GM19397 (cell line): ENCODE data around the gene UROC1.

Experiments
- ATAC-seq: cut with Tn5 transposase; IDR thresholded peaks from one replicate; pipeline ENCODE4 v1.9.1; 2021; ENCODE audit warnings: mild to moderate bottlenecking, moderate library complexity; ENCODE audit not compliant: unreplicated experiment

UROC1 gene

DNA sequence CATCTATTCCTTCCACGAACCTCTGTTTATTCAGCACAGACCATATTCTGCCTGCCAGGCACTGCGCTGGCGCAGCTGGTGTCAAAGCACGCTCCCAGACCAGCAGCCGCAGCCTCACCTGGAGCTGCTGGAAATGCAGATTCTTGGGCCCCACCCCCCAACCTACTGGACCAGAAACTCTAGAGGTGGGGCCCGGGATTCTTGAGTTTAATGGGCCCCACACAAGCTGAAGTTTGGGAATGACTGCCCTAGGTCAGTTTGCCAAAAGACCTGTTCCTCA, 13.4 kb upstream of the UROC1 start:
- no peak for ATAC-seq

DNA sequence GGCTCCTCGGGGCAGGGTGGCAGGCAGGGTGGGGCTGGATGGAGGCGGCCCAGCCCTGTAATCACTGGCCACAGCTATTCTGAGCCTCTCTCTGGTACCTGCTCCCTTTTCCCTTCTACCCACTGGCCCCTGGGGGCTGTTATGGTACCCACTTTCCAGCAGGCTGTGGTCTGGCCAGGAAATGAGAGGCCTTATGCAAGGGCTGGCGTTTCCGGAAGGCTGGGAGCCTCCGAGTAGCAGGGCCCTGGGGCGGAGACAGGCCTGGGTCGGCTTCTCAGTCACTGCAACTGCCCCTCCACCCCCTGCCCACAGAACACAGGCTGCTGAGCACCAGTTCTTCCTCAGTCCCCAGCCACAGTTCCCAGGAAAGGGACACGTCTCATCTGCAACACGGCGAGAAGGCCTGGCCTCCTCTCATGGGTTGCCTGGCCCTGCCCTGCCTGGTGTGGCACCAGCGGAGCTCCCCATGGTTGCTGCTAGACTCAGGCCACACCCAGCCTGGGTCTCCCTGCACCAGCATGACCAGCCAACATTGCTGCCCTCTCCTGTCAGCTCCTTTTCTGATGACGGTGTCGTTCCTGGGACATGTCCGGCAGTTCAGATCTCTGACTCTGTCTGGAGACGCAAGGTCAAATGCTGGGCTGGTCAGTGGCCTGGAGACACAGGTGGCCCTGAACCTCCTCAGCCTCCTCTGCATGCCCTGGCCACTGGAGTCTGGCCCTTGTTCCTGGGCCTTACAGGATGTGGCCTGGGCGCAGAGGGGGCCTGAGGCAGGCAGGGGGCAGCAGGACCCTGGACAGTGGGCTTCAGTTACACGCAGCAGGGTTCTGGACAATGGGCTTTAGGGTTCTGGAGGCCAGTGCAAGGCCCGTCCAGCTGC, 12.8 kb upstream of the UROC1 start:
- no peak for ATAC-seq

DNA sequence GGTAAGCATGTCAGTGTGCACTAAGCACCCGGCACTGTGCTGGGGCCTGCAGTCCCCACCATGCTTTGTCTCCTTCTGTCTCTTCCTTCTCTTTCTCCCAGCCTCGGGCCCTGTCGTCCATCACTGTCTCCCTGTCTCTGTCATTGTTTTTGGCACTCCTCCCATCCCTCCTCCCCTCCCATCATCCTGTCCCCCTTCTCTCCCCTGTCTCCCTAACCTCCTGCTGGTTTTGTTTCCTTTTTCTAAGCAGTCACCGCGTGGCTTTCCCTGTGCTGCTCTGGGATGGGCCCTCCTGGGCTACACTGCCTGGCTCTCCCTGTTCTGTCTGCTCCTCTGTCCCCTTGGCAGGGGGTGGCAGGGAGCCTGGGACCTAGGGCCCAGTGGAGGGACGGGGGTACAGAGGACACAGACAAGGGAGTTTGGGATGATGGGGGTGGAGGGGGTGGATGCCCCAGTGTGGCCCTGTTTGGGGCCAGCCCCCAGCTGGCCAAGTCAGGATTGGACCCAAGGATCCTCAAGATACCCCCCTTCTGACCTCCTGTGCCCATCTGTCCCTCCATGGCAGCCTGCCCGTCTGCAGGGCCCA, 12.1 kb upstream of the UROC1 start:
- ATAC-seq, result no peak

DNA sequence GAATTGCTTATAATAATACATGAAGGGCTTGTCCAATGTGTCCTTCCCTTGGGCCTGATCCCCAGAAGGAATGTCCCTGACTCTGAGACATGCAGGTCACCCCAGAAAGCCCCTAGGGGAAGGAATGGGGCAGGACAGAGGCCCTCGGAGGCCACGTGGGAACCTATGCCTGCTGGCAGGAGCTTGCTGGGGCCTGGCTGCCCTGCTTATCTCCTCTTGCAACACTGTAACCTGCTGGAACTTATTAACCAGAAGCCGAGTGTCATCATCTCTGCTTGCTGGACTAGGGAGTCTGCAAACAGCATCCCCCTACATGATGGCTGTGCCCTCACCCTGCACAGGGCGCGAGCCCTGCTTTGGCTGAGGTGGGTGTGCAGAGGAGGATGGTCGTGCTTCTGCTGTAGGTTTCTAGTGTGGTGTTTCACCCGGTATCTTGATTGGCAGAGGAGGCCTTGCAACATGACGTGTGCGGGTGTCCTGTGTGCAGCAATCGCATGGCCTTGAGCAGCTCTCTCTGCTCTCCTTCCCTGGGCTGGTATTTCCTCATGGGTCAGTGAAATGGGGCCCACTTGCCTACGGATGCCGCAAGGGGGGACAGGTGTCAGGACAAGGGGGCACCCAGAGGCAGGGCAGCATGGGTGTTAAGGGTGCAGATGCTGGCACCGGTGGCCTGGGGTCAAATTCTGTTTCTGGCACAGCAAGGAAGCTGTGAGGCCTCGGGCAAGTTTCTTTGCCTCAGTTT, 11.4 kb upstream of the UROC1 start:
- ATAC-seq, result no peak

DNA sequence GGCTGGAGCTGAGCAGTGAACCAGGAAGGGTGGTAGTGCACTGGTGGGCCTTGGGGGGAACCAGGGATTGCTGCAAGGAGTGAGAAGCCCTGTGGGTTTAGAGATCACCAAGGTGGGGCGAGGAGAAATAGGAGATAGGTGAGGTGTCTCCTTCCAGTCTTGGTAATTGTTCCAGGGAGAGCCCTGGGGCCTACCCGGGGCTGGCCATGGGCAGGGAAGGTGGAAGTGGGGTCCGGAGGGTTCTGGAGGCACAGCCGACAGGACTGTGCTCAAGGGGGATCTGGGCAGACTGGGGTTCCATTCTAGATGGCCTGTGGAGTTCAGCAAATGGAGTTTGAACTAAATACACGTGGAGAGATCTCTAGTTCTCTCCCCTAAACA, 10.8 kb upstream of the UROC1 start:
- no peak for ATAC-seq

DNA sequence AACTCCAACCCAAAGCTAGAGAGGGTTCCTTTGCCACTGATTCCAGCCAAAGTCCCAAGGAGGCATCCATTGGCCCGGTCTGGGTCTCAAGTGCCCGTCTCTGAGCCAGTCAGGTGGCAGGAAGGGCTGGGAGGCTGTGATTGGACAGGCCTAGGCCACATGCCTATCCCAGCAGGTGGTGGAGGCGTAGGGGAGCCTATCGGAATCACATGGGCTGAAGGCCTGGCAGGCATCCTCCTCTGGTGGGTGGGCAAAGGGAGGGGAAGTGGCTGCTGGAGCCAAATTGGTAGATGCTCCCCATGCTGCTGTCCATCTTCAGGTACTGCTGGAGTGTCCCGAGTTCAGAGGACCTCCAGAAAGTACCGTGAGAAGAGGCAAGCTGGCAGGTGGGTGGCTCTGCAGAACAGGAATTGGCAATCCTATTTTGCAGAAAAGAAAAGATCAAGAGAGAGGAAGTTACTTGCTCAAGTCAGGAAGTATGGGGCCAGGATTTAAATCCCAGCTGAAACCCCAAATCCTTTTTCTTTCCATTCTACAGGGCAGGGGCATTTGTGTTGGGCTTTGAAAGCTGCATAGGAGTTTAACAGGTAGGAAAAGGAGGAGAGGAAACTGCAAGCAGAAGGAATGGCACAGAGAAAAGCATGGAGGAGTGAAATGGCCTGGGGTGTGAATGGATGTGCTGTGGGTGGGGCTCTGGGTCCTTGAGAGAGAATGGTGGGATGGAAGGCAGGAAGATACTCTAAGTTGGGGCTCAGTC, 10.1 kb upstream of the UROC1 start:
- no peak for ATAC-seq

DNA sequence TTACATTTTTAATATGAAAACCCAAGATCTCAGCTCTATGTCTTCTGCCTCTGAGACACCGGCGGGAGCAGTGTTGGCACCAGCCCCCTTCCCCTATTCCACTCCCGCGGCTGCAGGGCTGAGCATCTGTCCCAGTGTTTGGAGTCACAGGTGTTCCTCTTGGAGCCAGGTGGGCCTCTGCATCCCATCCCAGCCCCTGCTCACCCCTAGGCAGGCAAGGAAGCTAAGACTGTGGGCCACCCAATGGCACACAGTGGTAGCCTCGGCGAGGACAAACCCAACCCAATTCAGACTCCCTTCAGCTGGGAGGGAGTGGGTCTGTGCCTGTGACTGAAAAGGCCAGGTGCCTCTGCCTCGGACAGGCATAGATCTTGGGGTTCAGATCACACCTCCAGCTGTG, 9.4 kb upstream of the UROC1 start:
- no peak for ATAC-seq

DNA sequence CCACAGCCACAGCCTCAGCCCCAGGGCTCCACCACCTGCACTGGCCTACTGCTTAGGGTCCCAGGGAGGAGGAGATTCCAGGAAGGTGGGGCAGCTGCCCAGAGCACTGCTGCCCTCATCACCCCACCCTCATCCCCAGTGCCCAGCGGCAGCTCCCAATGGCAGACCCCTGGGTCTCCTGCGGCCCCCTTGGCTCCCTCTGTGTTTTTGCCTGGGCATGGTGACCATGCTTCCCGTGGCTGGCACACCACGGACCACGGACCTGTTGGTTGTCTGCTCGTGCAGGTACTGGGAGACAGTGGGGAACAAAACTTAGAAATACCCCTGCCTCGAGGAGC, 9.1 kb upstream of the UROC1 start:
- no peak for ATAC-seq

DNA sequence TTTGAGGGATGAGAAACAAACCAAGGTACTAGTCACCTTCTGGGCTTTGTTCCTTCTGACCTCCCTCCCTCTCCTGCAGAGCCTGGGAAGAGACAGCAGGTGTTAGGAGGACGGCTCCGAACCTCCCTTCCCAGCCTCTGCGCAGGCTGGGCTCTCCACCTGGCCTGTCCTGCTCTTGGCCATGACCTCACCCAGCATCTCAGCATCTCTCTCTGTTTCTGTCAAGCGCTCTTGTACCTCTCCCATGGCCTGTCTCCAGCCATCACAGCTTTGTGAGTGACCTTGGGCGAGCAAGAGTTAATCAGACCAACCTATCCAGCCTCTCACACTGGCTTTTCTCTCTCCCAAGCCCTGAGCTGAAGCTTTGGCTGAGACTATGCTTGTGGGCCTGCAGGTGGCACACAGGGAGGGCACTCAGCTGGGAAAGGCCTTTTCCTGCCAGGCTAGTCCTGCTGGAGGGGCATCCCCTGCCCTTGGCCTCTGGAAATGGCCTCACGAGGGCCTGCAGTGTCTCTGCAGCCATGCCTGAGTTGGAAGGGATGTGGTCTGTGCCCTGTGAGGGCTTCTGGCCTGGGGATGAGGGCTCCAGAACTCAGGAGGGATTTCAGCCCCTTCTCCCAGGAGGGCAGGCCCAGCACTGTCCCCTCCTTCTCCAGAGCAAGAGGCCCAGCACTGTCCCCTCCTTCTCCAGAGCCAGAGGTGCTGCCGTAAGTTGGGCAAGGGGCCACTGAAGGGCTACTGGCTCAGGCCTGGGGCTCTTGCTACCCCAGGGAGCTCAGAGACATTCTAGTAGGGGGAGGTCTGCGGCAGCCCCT, 8.5 kb upstream of the UROC1 start:
- ATAC-seq, result no peak

DNA sequence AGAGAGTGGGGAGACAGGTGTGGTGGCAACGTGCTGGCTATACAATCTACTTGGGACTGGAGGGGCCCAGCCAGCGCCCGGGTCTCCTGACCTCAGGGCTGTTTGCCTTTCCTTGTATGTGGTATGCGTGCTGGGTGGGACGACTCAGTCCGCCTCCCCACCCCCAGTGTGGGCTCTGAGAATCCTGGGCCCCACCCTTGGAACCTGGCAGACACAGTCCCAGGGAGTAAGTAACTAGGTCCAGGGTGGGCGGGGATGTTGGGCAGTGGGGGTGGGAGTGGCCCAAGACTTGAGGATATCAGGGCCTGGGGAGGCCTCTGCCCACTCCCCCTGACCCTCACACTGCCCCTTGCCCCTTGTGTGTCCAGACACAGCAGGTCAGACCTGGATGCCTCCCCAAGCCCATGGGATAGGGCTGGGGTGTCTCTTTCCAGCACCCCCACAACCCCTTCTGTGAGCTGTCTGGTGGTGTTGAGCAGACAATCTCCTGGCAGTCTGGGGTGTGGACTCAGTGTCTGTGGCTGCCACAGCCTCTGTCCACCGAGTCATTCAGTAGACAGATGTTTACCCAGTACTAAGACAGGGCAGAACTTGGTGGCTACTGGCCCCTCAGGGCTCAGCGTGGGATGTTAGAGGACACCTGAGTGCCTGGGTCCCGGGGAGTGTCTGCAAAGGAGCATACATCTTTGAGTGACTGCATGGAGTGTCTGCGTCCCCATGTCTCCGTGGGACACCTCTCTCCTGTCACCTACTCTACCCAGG, 7.7 kb upstream of the UROC1 start:
- no peak for ATAC-seq

DNA sequence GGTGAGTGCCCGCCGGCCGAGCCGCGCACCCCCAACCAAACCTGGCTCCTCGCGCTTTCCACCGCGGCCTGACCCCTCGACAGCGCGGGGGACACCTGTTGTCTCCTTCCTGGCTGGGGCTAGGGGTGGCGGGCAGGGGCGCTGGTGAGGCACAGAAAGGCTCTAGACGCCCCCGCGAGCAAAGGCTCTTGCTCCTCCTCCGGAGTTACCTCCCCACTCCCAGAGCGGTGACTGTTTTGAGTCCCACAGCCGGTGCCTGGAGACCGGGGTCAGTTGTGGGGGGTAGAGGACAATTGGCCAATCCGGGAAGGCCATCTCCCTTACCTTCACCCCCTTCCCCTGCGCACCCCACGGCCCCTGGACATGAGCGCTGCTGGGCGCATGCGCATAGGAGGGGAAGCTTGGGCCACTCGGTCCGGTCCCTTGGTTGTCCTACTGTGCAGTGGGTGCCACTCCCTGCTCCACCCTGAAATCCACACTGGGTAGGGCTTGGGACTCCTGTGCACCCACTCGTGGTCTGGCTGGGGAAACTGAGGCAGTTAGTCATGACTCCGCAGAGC, 6.9 kb upstream of the UROC1 start:
- no peak for ATAC-seq

DNA sequence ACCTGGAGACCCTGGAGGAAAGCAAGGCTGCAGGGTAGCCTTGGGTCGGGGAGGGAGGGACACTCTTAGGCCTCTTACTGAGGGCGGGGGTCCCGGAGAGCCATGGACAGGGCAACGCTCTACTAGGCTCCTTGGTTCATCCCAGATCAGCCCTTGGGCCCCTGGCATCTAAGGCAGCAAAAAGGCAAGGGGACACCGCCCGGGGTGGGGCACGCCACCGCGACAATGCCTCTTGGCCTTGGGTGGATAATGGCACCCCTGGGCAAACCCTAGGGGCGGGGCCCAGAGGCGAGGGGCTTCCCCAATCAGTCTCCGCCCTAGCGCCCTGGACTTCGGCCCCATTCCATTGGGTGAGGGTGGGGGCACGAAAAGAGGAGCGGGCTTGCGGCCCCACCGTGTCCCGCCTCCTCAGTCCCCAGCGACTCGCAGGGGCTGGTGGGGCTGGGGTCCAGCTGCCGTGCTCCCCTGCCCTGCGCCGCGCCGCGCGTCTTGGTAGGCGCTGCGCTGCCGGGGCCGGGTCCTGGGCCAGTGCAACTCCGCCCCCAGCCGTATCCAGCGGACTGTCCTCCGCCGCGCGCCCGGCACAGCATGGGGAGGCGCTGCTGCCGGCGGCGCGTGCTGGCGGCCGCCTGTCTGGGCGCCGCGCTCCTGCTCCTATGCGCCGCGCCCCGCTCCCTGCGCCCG, 6.3 kb upstream of the UROC1 start, which contains the start of gene CHST13:
Gene CHST13 (plus strand): TSS at position 411 of the 684 bp plus-strand sequence. CDS start 178 bp downstream, at position 589.
- ATAC-seq, result no peak

DNA sequence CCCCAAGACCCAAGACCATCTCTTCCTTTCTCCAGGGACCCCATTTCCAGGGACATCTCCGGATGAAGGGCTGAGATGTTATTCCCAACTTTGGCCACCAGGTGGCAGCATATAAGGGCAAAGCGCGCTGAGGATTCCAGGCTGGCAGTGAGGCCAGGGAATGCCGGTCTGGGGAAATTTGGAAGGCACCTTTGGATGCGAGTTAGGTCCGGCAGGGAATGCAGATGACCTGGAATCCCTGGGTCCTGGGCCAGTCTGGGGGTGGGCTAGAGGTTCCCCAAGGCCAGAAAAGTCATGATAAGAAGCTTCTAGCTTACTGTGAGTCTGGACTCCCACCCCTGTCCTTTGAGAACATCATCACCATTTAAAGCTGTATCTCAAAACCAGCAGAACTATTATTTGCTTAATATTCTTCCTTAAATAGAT, 4.8 kb upstream of the UROC1 start:
- no peak for ATAC-seq

DNA sequence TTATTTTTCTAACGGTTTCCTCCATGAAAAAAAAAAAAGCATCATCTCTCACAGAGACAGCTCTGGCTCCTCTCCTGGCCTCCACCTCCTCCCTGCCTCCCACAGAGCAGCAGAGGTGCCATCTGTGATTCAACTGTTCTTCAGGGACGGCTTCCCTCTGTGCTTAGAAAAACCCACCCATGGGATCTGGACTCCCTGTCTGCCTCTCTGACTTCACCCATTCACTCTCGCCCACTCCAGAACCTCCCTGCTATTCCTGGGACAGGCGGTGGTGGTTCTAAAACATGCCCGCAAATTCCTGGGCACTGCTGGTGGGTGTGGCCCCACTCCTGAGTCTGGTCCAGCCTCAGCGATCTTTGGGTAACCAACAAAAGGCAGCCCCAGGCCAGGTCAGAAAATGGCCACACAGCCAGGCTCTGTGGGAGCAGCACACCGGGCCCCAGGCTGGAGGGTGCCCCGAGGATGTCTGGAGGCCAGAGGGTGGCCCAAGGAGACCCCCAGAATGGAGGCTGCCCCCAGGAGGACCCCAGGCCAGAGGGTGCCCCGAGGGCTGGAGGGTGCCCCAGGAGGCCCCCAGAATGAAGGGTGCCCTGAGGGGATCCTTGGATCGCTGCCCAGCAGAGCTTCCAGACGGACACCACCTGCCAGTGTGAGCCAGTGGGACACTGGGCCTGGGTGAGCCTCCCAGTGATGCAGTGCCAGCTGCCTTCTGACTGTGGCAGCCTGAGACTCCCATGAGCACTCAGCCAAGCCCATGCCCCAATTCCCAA, 3.7 kb upstream of the UROC1 start:
- no peak for ATAC-seq

DNA sequence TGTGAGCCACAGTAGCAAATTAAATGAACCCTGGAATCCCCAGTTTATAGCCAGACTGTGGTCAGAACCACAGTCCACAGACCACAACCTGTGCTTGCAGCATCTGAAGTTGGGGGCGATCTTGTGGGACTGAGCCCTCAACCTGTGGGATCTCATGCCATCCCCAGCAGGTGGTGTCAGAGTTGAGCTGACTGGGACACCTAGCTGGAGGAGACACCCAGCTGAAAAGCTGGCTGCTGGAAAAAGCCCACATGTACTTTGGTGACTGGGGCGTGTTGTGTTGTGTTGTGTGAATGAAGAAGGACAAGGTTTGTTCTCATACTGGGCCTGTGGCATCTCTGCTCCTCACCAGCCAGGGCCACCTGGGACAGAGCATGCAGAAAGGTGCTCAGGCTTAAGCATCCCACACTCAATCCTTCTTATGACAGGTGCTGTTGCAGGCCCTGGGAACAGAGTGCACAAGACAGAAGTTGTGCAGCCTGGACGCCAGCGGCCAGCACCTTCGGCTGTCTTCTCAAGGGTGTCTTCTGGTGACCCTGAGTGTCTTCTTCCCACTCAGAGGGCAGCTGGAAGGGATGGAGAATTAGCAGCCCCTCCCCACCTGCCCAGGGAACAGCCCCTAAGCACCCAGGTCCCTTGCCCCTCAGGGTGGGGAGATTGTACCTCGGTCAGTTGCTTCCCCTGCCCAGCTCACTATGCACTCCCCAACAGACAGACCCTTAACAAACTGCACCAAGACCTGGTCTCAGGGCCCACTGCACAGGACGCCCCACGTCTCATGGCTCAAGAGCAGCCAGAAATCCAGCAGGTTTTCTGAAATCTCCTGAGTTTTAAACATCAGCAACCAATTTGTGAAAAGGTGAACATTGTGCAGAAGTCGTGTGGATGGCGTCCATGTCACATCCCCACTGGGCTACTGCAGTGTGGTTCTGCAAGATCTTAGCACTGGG, 2.2 kb upstream of the UROC1 start:
- ATAC-seq, result no peak

DNA sequence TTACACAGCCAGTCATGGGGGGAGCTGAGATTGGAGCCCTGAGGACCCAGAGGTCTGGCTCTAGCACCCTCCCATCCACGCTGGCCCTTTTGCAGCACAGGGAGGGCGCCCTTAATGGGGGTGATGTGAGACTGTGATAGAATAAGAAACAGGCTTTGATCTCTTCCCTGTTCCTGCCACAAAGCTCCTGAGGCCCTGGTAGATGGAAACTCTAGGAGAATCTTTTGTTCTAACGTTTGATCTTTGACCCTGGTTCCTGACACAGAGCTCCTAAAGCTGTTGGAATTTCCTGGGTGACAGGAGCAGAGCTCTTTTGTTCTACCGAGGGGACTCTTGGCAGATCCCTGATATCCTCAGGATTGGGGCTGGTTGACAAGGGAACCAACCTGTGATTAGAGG, 1.2 kb upstream of the UROC1 start:
- ATAC-seq, result no peak
